SK-N-SH (cell line): ENCODE results near the gene SLC7A8. TPM values are rescaled to one million over a fixed set of nuclear protein-coding genes. Genes with fewer than 3 reads are reported as not detected.

Experiments used
- CTCF ChIA-PET: fragments of 300-600, 350-600 bp; formaldehyde crosslinking; extraction: SDS; loops from one replicate; lab custom pipeline; 2021; lab: Yijun Ruan, JAX
- POLR2A ChIA-PET: fragments of 350-600 bp; sonication (Branson Sonifier 250); formaldehyde crosslinking; extraction: SDS; loops from one replicate; lab custom pipeline; 2020; ENCODE audit warnings: antibody characterized with exemption, inconsistent platforms; lab: Yijun Ruan, JAX
- DNase-seq: peaks from one replicate; pipeline ENCODE4 v3.0.0; 2012
- H2AFZ ChIP-seq: fragments of 200-600 bp; sonication (generic); 2 replicates; pipeline ENCODE4 v1.8.1; 2016; ENCODE audit warnings: antibody characterized with exemption, mild to moderate bottlenecking, low read depth
- H3F3A ChIP-seq: fragments of 200-600 bp; sonication (generic); replicated peaks from 2 replicates; pipeline ENCODE3; 2016; ENCODE audit warnings: antibody characterized with exemption, mild to moderate bottlenecking; ENCODE audit not compliant: insufficient read depth
- H3K27ac ChIP-seq, 2 experiments: fragments of 200-500 bp in 1 of 2; fragments of 200-600 bp in 1 of 2; sonication (Bioruptor generic) in 1 of 2; sonication (generic), shearing (Covaris generic) in 1 of 2; 2 replicates each; pipeline versions ENCODE4 v1.5.1 to v1.6.1; 2014 to 2016; ENCODE audit warnings: low read depth in 2 of 2, inconsistent platforms in 1 of 2, low read length in 1 of 2, mild to moderate bottlenecking in 1 of 2, mixed read lengths in 1 of 2
- H3K27me3 ChIP-seq: fragments of 200-600 bp; sonication (generic), shearing (Covaris generic); 2 replicates; pipeline ENCODE4 v1.6.1; 2016; ENCODE audit warnings: mixed run types; ENCODE audit not compliant: insufficient read depth
- H3K36me3 ChIP-seq, 2 experiments: fragments of 200-500 bp in 1 of 2; fragments of 200-600 bp in 1 of 2; sonication (Bioruptor generic) in 1 of 2; sonication (generic) in 1 of 2; replicated peaks in 1 of 2; 2 replicates each; pipeline versions ENCODE3 to v1.5.1; 2014 to 2016; ENCODE audit warnings: low read length in 1 of 2, mild to moderate bottlenecking in 1 of 2; ENCODE audit not compliant: insufficient read depth in 2 of 2, control insufficient read depth in 1 of 2
- H3K4me1 ChIP-seq, 2 experiments: fragments of 200-500 bp in 1 of 2; fragments of 200-600 bp in 1 of 2; sonication (Bioruptor generic) in 1 of 2; sonication (generic), shearing (Covaris generic) in 1 of 2; 2 replicates each; pipeline versions ENCODE4 v1.5.1 to v1.6.1; 2014 to 2016; ENCODE audit warnings: low read depth in 1 of 2, low read length in 1 of 2, mixed run types in 1 of 2; ENCODE audit not compliant: insufficient read depth in 2 of 2, control insufficient read depth in 1 of 2
- H3K4me2 ChIP-seq: fragments of 200-600 bp; sonication (generic), shearing (Covaris generic); 2 replicates; pipeline ENCODE4 v1.6.1; 2017; ENCODE audit warnings: mixed run types
- H3K4me3 ChIP-seq, 2 experiments: fragments of 200-500 bp in 1 of 2; fragments of 200-600 bp in 1 of 2; sonication (Bioruptor generic) in 1 of 2; sonication (generic), shearing (Covaris generic) in 1 of 2; 2 replicates each; pipeline versions ENCODE4 v1.5.1 to v1.8.1; 2014 to 2016; ENCODE audit warnings: low read depth in 2 of 2, inconsistent platforms in 1 of 2, low read length in 1 of 2, mild to moderate bottlenecking in 1 of 2, mixed read lengths in 1 of 2, moderate library complexity in 1 of 2
- H3K79me2 ChIP-seq: fragments of 200-600 bp; sonication (generic); 2 replicates; pipeline ENCODE4 v1.8.1; 2017; ENCODE audit warnings: mild to moderate bottlenecking; ENCODE audit not compliant: insufficient read depth
- H3K9ac ChIP-seq: fragments of 200-600 bp; sonication (generic); 2 replicates; pipeline ENCODE4 v1.6.1; 2017; ENCODE audit warnings: mixed run types
- H3K9me2 ChIP-seq: fragments of 200-600 bp; sonication (generic); 2 replicates; pipeline ENCODE4 v1.6.1; 2017; ENCODE audit warnings: mixed run types
- H3K9me3 ChIP-seq: fragments of 200-600 bp; sonication (generic); 2 replicates; pipeline ENCODE4 v1.6.1; 2017; ENCODE audit warnings: mixed run types, mild to moderate bottlenecking, moderate library complexity
- H4K20me1 ChIP-seq: fragments of 200-600 bp; sonication (generic); 2 replicates; pipeline ENCODE4 v1.6.1; 2017; ENCODE audit warnings: mild to moderate bottlenecking, mixed run types; ENCODE audit not compliant: insufficient read depth
- CHD2 ChIP-seq: fragments of 150-350 bp; IDR thresholded peaks from 2 replicates; pipeline ENCODE4 v1.6.1; 2018; ENCODE audit warnings: low read length; ENCODE audit not compliant: partially characterized antibody
- CTCF ChIP-seq: fragments of 200-600 bp; sonication (generic); IDR thresholded peaks from 2 replicates; pipeline ENCODE4 v1.6.1; 2017; ENCODE audit warnings: antibody characterized with exemption, mild to moderate bottlenecking, moderate library complexity
- ELF1 ChIP-seq: IDR thresholded peaks from 2 replicates; pipeline ENCODE4 v1.4.0; 2012
- EP300 ChIP-seq, 2 experiments: IDR thresholded peaks; 2 replicates each; pipeline versions ENCODE4 v1.4.0 to v1.6.1; 2012; ENCODE audit warnings: borderline replicate concordance in 1 of 2, low read depth in 1 of 2, low read length in 1 of 2
- EZH2phosphoT487 ChIP-seq: fragments of 200-600 bp; sonication (generic); IDR thresholded peaks from 2 replicates; pipeline ENCODE4 v1.6.1; 2017; ENCODE audit warnings: low read depth, mixed run types, mild to moderate bottlenecking, antibody characterized with exemption, moderate library complexity, borderline replicate concordance
- FOXJ3 ChIP-seq: sonication (generic); formaldehyde crosslinking; IDR thresholded peaks from 2 replicates; pipeline ENCODE4 v1.5.1; 2020; ENCODE audit warnings: mild to moderate bottlenecking, missing genetic modification reagents
- FOXM1 ChIP-seq: IDR thresholded peaks from 2 replicates; pipeline ENCODE4 v1.4.0; 2012; ENCODE audit warnings: low read depth, mild to moderate bottlenecking
- GATA2 ChIP-seq: sonication (generic); formaldehyde crosslinking; IDR thresholded peaks from 2 replicates; pipeline ENCODE4 v1.5.0; 2020; ENCODE audit warnings: mild to moderate bottlenecking, missing genetic modification reagents
- IRF3 ChIP-seq: fragments of 150-350 bp; IDR thresholded peaks from 2 replicates; pipeline ENCODE4 v1.6.1; 2016; ENCODE audit warnings: mild to moderate bottlenecking, low read depth, low read length
- MEF2A ChIP-seq: IDR thresholded peaks from 2 replicates; pipeline ENCODE4 v1.4.0; 2012; ENCODE audit warnings: low read depth, borderline replicate concordance
- NRF1 ChIP-seq: IDR thresholded peaks from 2 replicates; pipeline ENCODE4 v1.6.1; 2012; ENCODE audit warnings: low read depth, mild to moderate bottlenecking, low read length
- POLR2AphosphoS5 ChIP-seq: IDR thresholded peaks from 2 replicates; pipeline ENCODE4 v1.6.1; 2012; ENCODE audit warnings: low read depth, low read length
- RCOR1 ChIP-seq: fragments of 150-350 bp; IDR thresholded peaks from 2 replicates; pipeline ENCODE4 v1.6.1; 2017; ENCODE audit warnings: antibody characterized with exemption, low read length
- RFX5 ChIP-seq: IDR thresholded peaks from 2 replicates; pipeline ENCODE4 v1.6.1; 2012; ENCODE audit warnings: mild to moderate bottlenecking, improper control_type of control experiment, low read length
- RXRA ChIP-seq: IDR thresholded peaks from 2 replicates; pipeline ENCODE4 v1.4.0; 2012; ENCODE audit warnings: low read depth, mild to moderate bottlenecking, borderline replicate concordance
- TEAD4 ChIP-seq: IDR thresholded peaks from 2 replicates; pipeline ENCODE4 v1.4.0; 2012; ENCODE audit warnings: mild to moderate bottlenecking, borderline replicate concordance; ENCODE audit not compliant: insufficient read depth
- ZBTB33 ChIP-seq: IDR thresholded peaks from 2 replicates; pipeline ENCODE4 v1.4.0; 2012; ENCODE audit warnings: low read depth, borderline replicate concordance
- WGBS: methylation state at CpG from one replicate; pipeline ENCODE4 v1.1.6; 2017; ENCODE audit warnings: low lambda C conversion rate; 5-methylcytosine and 5-hydroxymethylcytosine counted together
- polyA plus RNA-seq, 3 experiments: library from polyadenylated mRNA; depleted of rRNA; stranded (reverse); fragments of >200 nt; gene quantifications; 2 replicates each; pipeline ENCODE4 v1.2.3, GENCODE V29; 2012

The SLC7A8 gene
- polyA plus RNA-seq, 1 of the 3 experiments (the other 2 are of a cell fraction), result 1.4 TPM

GRCh38 chr14:23093104-23093503 is 90.4 kb downstream of the SLC7A8 start:
- H3K9me2 ChIP-seq, result no peaks in the 10 kb centered on the region
- WGBS, result 82% methylated on average over 2 of the region's 2 CpGs
- peaks cover 7 to 20% of the 10 kb centered on the region in 2 experiments; a peak in 3 of 4 replicates for H3K4me1 ChIP-seq
- no peaks in the 10 kb centered on the region for H3K27me3 ChIP-seq
- H4K20me1 ChIP-seq, result peaks cover 43% of the 10 kb centered on the region
- H3K27ac ChIP-seq, result no peak overlapping the region
- no peak for DNase-seq
- TF ChIP-seq TEAD4, result no peak
- TF ChIP-seq MEF2A, result no peak
- TF ChIP-seq POLR2AphosphoS5, result no peak
- no peak for TF ChIP-seq ZBTB33
- no peak for TF ChIP-seq RXRA
- no peak for TF ChIP-seq ELF1
- TF ChIP-seq RCOR1, result no peak
- no peak for TF ChIP-seq EP300 (IDR thresholded peaks at IDR 0.05; ENCODE audit: borderline replicate concordance in 1 of 2, low read depth in 1 of 2, low read length in 1 of 2)
- no peak for TF ChIP-seq NRF1
- no peak for TF ChIP-seq GATA2
- TF ChIP-seq IRF3, result no peak
- H2AFZ ChIP-seq, result no peak overlapping the region
- peak overlapping the region; percentile 86 for H3K4me2 ChIP-seq
- peaks cover 88% of the 10 kb centered on the region for H3K79me2 ChIP-seq
- CTCF ChIA-PET, result interaction anchor here (1.4 to 2.8 kb wide), 2 partner anchors 25 to 35 kb away, joined by 4 to 26 read pairs; no protein-coding TSS in a partner anchor
- POLR2A ChIA-PET, result no interaction called here
- H3K9ac ChIP-seq, result 0 out of 2 replicates have a peak overlapping the region, but pooled peaks have one; percentile 95
- H3K36me3 ChIP-seq, result peaks cover 48 to 60% of the 10 kb centered on the region in 2 experiments
- H3K9me3 ChIP-seq, result no peaks in the 10 kb centered on the region
- peak overlapping the region in 1 of 2 experiments; percentile 94; a peak in 1 of 4 replicates for H3K4me3 ChIP-seq
- H3F3A ChIP-seq, result peaks cover 7% of the 10 kb centered on the region

GRCh38 chr14:23091294-23092225 is 91.9 kb downstream of the SLC7A8 start:
- Histone ChIP-seq H3K27me3 (no peaks in the 10 kb centered on the region), H3K9ac (no peak overlapping the region), H3K9me3 (no peaks in the 10 kb centered on the region), H3K36me3 (peaks cover 51 to 64% of the 10 kb centered on the region in 2 experiments), H2AFZ (no peak overlapping the region), H3K4me1 (peaks cover 6 to 9% of the 10 kb centered on the region in 2 experiments; a peak in 3 of 4 replicates), H3K79me2 (peaks cover 88% of the 10 kb centered on the region), H4K20me1 (peaks cover 27% of the 10 kb centered on the region), H3K27ac (no peak overlapping the region), H3K4me2 (no peak overlapping the region), H3F3A (peaks cover 11% of the 10 kb centered on the region), H3K9me2 (no peaks in the 10 kb centered on the region)
- DNase-seq, result no peak
- POLR2A ChIA-PET, result no interaction called here
- 85% methylated on average over 12 of the region's 12 CpGs for WGBS
- TF ChIP-seq RCOR1 (no peak), FOXJ3 (CRISPR knock-in tag) (no peak), RFX5 (no peak), CHD2 (no peak), EZH2phosphoT487 (no peak), MEF2A (no peak), EP300 (IDR thresholded peaks at IDR 0.05; ENCODE audit: borderline replicate concordance in 1 of 2, low read depth in 1 of 2, low read length in 1 of 2) (no peak), CTCF (no peak), TEAD4 (no peak), FOXM1 (no peak)
- TF ChIP-seq, all 33 proteins: peak for 0
- CTCF ChIA-PET, result interaction anchor here (1.4 to 7.5 kb wide), 4 partner anchors 14 to 33 kb away, joined by 4 to 73 read pairs (median 17); no protein-coding TSS in a partner anchor
- no peak overlapping the region for H3K4me3 ChIP-seq
